ENCODE results near the gene SSBP2.

DNA sequence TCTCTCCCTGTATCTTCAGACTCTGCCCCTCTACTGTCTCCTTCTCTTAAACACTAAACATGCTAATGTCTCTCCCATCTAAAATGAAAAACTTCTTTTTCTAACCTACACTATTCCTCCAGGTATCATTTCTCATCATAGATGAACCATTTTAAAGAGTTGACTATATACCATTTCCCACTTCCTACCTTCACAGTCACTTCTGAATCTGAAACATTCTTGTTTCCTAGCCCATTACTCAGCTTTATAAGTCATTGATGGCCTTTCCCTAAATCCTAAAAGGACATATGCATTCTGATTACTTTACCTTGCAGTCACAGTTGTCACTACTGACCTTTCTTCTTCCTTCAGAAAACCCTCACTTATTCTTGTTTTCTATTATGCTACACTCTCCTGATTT, 118.2 kb downstream of the SSBP2 start:
- no peak for TF ChIP-seq POLR2A (IDR thresholded peaks at IDR 0.05)
- TF ChIP-seq, protein P1, sequence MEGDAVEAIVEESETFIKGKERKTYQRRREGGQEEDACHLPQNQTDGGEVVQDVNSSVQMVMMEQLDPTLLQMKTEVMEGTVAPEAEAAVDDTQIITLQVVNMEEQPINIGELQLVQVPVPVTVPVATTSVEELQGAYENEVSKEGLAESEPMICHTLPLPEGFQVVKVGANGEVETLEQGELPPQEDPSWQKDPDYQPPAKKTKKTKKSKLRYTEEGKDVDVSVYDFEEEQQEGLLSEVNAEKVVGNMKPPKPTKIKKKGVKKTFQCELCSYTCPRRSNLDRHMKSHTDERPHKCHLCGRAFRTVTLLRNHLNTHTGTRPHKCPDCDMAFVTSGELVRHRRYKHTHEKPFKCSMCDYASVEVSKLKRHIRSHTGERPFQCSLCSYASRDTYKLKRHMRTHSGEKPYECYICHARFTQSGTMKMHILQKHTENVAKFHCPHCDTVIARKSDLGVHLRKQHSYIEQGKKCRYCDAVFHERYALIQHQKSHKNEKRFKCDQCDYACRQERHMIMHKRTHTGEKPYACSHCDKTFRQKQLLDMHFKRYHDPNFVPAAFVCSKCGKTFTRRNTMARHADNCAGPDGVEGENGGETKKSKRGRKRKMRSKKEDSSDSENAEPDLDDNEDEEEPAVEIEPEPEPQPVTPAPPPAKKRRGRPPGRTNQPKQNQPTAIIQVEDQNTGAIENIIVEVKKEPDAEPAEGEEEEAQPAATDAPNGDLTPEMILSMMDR (IDR thresholded peaks at IDR 0.05) = no peak

All from esophagus squamous epithelium (tissue), 4 donors.